ENCODE results near the gene MACIR.
"Not testable (repeated sequence)": the region's sequence is repeated elsewhere in the genome, so short reads cannot be mapped to it uniquely, and the experiment has no call there.

The MACIR gene

GRCh38 chr5:103258368-103258956 lies at the start of gene MACIR:
TSS of gene MACIR (plus strand) at chr5:103258763. CDS start at chr5:103275920, 17,157 bp downstream.
- ATAC-seq = peak; percentile 91 to 94

- ATAC-seq = no peak
Measured at GRCh38 chr5:103209065-103209464, 49.5 kb upstream of the MACIR start.

- no peak for ATAC-seq
Measured at GRCh38 chr5:103210952-103211351, 47.6 kb upstream of the MACIR start.

GRCh38 chr5:103211576-103212561 lies 46.7 kb upstream of the MACIR start:
- ATAC-seq = no peak

- ATAC-seq = no peak
Measured at GRCh38 chr5:103216137-103216536, 42.4 kb upstream of the MACIR start.

- no peak for ATAC-seq
Measured at GRCh38 chr5:103216697-103217096, 41.9 kb upstream of the MACIR start.

GRCh38 chr5:103217101-103217500 lies 41.5 kb upstream of the MACIR start:
- no peak for ATAC-seq

- ATAC-seq = no peak
Measured at GRCh38 chr5:103218164-103218563, 40.4 kb upstream of the MACIR start.

GRCh38 chr5:103219074-103219473 lies 39.5 kb upstream of the MACIR start:
- not testable (repeated sequence) for ATAC-seq

GRCh38 chr5:103223031-103223955 lies 35.3 kb upstream of the MACIR start:
- ATAC-seq = no peak

GRCh38 chr5:103224118-103224893 lies 34.3 kb upstream of the MACIR start:
- ATAC-seq = peak; percentile 72 to 87

- no peak for ATAC-seq
Measured at GRCh38 chr5:103224894-103225246, 33.7 kb upstream of the MACIR start.

- ATAC-seq = no peak
Measured at GRCh38 chr5:103228061-103228460, 30.5 kb upstream of the MACIR start.

GRCh38 chr5:103228588-103228987 lies 30.0 kb upstream of the MACIR start:
- ATAC-seq = no peak

- peak; percentile 56 to 70 for ATAC-seq
Measured at GRCh38 chr5:103232393-103232999, 26.1 kb upstream of the MACIR start.

- peak in 1 of 2 donors; percentile 17 for ATAC-seq
Measured at GRCh38 chr5:103234239-103234975, 24.2 kb upstream of the MACIR start.

- no peak for ATAC-seq
Measured at GRCh38 chr5:103235891-103236290, 22.7 kb upstream of the MACIR start.

GRCh38 chr5:103237778-103238177 lies 20.8 kb upstream of the MACIR start:
- no peak for ATAC-seq

- no peak for ATAC-seq
Measured at GRCh38 chr5:103243665-103244064, 14.9 kb upstream of the MACIR start.

- ATAC-seq = no peak
Measured at GRCh38 chr5:103244398-103244797, 14.2 kb upstream of the MACIR start.

GRCh38 chr5:103245761-103246160 lies 12.8 kb upstream of the MACIR start:
- no peak for ATAC-seq
